GM13977 (cell line): ENCODE results near the gene ERBB2.

Experiments used
- DNase-seq: peaks from one replicate; pipeline ENCODE4 v3.0.0; 2012; ENCODE audit warnings: low spot score
- CTCF ChIP-seq: IDR thresholded peaks from 2 replicates; pipeline ENCODE4 v1.5.1; 2012; ENCODE audit warnings: mild to moderate bottlenecking, control low read depth; ENCODE audit not compliant: insufficient read depth; ENCODE audit errors: extremely low read depth, missing control alignments
- in situ Hi-C: fragments of 300-500 bp; cut with MboI; formaldehyde crosslinking; loops from one replicate; pipeline ENCODE4 v1.12.0; 2022; ENCODE audit warnings: low sequenced_read_pairs, low pct_unique_long_range_greater_than_20kb, mixed read lengths, inconsistent platforms; ENCODE audit not compliant: unreplicated experiment

The ERBB2 gene

GRCh38 chr17:39711851-39712250 is 12.0 kb downstream of the ERBB2 start:
- in situ Hi-C loops, result no loop called here
- no peak for TF ChIP-seq CTCF
- no peak for DNase-seq

- TF ChIP-seq CTCF, result no peak
- in situ Hi-C loops, result no loop called here
- no peak for DNase-seq
These were observed 14.4 kb downstream of the ERBB2 start for GRCh38 chr17:39714234-39714633.

- no peak for DNase-seq
- in situ Hi-C loops, result no loop called here
- no peak for TF ChIP-seq CTCF
These were observed 15.7 kb downstream of the ERBB2 start for GRCh38 chr17:39715375-39716072.

- DNase-seq, result no peak
- in situ Hi-C loops, result no loop called here
- no peak for TF ChIP-seq CTCF
These were observed 16.4 kb downstream of the ERBB2 start for GRCh38 chr17:39716073-39716818.

GRCh38 chr17:39716879-39717536 is 17.1 kb downstream of the ERBB2 start:
- no peak for TF ChIP-seq CTCF
- DNase-seq, result no peak
- in situ Hi-C loops, result no loop called here

GRCh38 chr17:39717660-39718059 is 17.8 kb downstream of the ERBB2 start:
- no peak for TF ChIP-seq CTCF
- DNase-seq, result no peak
- in situ Hi-C loops, result no loop called here
